HL-60 (cell line): ENCODE results near the gene FHAD1.
A peak's percentile ranks its signal among the peaks of the same experiment; 100 is the strongest.

Source experiments
- DNase-seq, 2 experiments: peaks; one replicate each; pipeline ENCODE4 v3.0.0-alpha.2; 2010 to 2020; ENCODE audit warnings: low read depth in 1 of 2, low spot score in 1 of 2
- H3K27ac ChIP-seq: fragments of 250-450 bp; sonication (Bioruptor Pico); replicated peaks from 2 replicates; pipeline ENCODE4 v1.5.1; 2020; ENCODE audit warnings: mild to moderate bottlenecking, moderate library complexity
- H3K27me3 ChIP-seq: fragments of 250-450 bp; sonication (Bioruptor Pico); 2 replicates; pipeline ENCODE4 v1.5.1; 2021; ENCODE audit warnings: mild to moderate bottlenecking, moderate library complexity; ENCODE audit not compliant: insufficient read depth, poor library complexity, severe bottlenecking
- H3K4me3 ChIP-seq: replicated peaks from 2 replicates; pipeline ENCODE4 v1.5.1; 2011; ENCODE audit warnings: mild to moderate bottlenecking, control low read depth, low read length; ENCODE audit not compliant: insufficient read depth
- GABPA ChIP-seq: IDR thresholded peaks from 2 replicates; pipeline ENCODE4 v1.6.1; 2012; ENCODE audit warnings: low read depth
- POLR2AphosphoS5 ChIP-seq: IDR thresholded peaks from 2 replicates; pipeline ENCODE4 v1.6.1; 2012; ENCODE audit warnings: low read depth
- SPI1 ChIP-seq: IDR thresholded peaks from 2 replicates; pipeline ENCODE4 v1.6.1; 2012; ENCODE audit warnings: low read depth, mild to moderate bottlenecking, borderline replicate concordance
- TF ChIP-seq, protein P1 (sequence below): IDR thresholded peaks from 2 replicates; pipeline ENCODE4 v1.6.1; 2012; ENCODE audit warnings: low read depth; ENCODE audit not compliant: insufficient replicate concordance
- TF ChIP-seq, protein P2 (sequence below): IDR thresholded peaks from one replicate; pipeline ENCODE4 v1.5.1; 2011; ENCODE audit warnings: low read length, control low read depth, inconsistent platforms; ENCODE audit not compliant: insufficient read depth

The FHAD1 gene

DNA sequence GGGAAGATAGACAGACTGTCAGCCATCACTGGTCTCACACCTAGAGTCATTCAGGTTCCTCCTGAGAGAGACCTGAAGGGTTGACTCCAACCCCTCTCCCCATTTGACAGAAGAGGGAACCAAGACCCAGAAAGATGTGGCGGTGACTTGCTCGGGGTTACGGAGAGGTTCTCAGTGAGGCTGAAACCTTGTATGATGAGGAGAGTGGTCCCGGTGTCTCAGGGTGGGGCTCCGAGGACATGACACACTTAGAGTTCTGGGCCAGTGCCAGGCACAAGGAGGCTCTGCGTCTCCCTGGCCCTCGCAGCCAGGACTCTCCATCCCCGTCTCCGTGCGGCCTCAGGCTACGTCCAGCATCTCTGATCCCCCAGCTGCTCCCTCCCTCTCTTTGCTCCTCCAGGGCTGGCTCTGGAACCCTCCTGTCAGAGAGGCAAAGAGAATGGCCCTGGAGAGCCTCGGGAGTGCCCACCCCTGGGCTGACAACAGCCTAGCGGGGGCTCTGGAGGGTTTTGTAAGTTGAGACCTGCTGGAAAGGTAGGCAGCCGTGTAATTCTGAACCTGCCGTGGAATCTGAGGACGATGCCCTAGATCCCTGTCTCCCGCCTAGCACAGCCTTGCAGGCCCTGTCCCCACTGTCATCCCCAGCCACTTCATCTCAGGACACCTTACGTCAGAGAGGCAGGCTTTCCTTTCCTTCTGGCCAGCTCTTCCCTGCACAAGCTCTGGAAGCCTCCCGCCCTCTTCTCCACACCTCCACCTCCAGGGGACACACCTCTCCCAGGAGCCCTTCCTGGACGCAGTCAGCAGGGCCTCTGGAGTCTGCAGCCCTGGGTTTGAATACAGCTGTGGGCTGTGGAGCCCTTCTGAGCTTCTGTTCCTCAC is 166.8 kb downstream of the FHAD1 start:
- H3K27ac ChIP-seq = peak overlapping the region; percentile 23
- no peak for DNase-seq
- H3K4me3 ChIP-seq = no peak overlapping the region
- H3K27me3 ChIP-seq = no peaks in the 10 kb centered on the region
- TF ChIP-seq, protein P1, sequence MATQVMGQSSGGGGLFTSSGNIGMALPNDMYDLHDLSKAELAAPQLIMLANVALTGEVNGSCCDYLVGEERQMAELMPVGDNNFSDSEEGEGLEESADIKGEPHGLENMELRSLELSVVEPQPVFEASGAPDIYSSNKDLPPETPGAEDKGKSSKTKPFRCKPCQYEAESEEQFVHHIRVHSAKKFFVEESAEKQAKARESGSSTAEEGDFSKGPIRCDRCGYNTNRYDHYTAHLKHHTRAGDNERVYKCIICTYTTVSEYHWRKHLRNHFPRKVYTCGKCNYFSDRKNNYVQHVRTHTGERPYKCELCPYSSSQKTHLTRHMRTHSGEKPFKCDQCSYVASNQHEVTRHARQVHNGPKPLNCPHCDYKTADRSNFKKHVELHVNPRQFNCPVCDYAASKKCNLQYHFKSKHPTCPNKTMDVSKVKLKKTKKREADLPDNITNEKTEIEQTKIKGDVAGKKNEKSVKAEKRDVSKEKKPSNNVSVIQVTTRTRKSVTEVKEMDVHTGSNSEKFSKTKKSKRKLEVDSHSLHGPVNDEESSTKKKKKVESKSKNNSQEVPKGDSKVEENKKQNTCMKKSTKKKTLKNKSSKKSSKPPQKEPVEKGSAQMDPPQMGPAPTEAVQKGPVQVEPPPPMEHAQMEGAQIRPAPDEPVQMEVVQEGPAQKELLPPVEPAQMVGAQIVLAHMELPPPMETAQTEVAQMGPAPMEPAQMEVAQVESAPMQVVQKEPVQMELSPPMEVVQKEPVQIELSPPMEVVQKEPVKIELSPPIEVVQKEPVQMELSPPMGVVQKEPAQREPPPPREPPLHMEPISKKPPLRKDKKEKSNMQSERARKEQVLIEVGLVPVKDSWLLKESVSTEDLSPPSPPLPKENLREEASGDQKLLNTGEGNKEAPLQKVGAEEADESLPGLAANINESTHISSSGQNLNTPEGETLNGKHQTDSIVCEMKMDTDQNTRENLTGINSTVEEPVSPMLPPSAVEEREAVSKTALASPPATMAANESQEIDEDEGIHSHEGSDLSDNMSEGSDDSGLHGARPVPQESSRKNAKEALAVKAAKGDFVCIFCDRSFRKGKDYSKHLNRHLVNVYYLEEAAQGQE = no peak
- TF ChIP-seq SPI1 = no peak
- TF ChIP-seq, protein P2, sequence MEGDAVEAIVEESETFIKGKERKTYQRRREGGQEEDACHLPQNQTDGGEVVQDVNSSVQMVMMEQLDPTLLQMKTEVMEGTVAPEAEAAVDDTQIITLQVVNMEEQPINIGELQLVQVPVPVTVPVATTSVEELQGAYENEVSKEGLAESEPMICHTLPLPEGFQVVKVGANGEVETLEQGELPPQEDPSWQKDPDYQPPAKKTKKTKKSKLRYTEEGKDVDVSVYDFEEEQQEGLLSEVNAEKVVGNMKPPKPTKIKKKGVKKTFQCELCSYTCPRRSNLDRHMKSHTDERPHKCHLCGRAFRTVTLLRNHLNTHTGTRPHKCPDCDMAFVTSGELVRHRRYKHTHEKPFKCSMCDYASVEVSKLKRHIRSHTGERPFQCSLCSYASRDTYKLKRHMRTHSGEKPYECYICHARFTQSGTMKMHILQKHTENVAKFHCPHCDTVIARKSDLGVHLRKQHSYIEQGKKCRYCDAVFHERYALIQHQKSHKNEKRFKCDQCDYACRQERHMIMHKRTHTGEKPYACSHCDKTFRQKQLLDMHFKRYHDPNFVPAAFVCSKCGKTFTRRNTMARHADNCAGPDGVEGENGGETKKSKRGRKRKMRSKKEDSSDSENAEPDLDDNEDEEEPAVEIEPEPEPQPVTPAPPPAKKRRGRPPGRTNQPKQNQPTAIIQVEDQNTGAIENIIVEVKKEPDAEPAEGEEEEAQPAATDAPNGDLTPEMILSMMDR = no peak
- TF ChIP-seq POLR2AphosphoS5 = no peak
- TF ChIP-seq GABPA = no peak

DNA sequence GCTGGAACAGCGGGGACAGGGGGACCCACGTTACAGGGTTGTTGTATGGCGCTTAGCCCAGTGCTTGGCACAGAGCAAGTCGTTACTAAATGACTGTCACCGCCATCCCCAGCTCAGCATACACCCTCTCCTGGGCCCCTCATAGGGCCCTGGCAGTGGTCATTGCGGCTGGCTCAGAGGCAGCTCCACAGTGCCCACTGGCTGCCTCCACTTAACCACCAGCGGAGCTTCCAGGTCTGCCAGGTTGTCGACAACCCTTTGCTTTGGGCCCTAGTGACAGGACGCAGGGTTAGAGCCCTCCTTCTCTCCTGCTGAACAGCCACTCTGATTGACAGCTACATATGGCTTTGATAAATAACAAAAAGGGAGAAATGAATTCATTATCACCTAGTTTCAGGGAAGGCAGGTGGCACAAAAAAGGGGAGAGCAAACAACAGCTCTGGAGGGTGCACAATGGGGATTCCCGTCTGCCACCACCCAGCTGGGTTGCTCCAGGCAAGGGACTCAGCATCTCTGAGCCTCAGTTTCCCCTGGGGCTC is 167.5 kb downstream of the FHAD1 start:
- H3K27me3 ChIP-seq = no peaks in the 10 kb centered on the region
- H3K27ac ChIP-seq = peak overlapping the region; percentile 23
- no peak overlapping the region for H3K4me3 ChIP-seq
- DNase-seq = no peak
- TF ChIP-seq SPI1 (no peak), GABPA (no peak), POLR2AphosphoS5 (no peak)
- TF ChIP-seq, protein P2 = no peak
- TF ChIP-seq, protein P1 = no peak

DNA sequence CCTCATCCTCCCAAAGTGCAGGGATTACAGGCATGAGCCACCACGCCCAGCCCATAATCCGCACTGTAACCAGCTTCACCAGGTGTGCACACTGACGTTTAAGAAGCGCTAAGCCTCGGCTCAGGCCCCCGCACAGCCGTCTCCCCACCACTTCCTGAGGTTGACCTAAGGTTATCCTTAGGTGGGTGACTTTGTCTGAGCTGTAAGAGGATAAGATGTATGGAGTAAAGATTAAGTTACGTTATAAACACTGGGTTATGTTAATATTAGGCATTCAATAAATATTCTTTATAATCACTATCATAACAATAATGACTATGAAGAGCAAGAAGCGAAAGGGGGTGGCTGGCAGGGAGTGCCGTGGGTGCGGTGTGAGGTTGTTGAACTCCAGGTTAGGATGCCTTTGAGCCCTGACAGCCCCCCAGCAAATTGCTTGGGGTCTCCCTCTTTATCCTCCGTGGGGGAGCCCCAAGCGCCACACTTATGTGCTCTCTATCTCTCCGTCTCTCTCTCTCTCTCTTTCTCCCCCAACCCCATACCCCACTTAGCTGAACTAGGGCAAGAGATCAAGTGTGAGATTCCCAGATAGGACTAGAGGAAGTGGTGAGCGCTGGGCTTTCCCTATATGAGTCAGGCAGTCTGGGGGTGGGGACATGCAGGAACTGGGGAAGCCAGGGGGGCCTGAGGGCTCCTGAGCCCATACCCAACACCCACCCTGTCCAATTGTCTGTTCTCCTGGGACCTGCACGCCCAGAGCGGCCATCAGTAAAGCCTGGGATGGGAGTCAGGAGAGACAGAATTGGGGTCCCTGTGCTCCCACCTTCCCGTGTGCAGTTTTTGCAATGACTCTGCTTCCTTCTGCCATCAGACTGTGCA is 170.3 kb downstream of the FHAD1 start:
- Histone ChIP-seq H3K4me3 (no peak overlapping the region), H3K27me3 (no peaks in the 10 kb centered on the region), H3K27ac (peak overlapping the region; percentile 52; the same call in 1 of the 2 replicates)
- DNase-seq = peak in 1 of 2 experiments; percentile 26
- no peak for TF ChIP-seq GABPA
- peak; percentile 38; the same call in 1 of the 2 replicates for TF ChIP-seq SPI1
